K562 (cell line): ENCODE measurements around the gene CHAT. TPM values are rescaled to one million over a fixed set of nuclear protein-coding genes. Genes with fewer than 3 reads are reported as not detected.

ENCODE experiments used
- ATAC-seq: fragments of 200-7000 bp; cut with Tn5 transposase; 3 replicates; pipeline ENCODE4 v1.9.1; 2020; ENCODE audit warnings: moderate library complexity
- BruUV-seq: library from RNA; stranded (reverse); fragments of 400-500 nt; replicated peaks from 2 replicates; lab custom pipeline; 2021; lab: Mats Ljungman, UMichigan
- CTCF ChIA-PET: fragments of 300-600 bp; formaldehyde crosslinking; extraction: SDS; loops from one replicate; lab custom pipeline; 2021; ENCODE audit warnings: low intra/inter-chr PET ratio; lab: Yijun Ruan, JAX
- POLR2A ChIA-PET: fragments of 300-600, 350-650 bp; sonication (Branson Sonifier 250); formaldehyde crosslinking; extraction: SDS; loops from one replicate; lab custom pipeline; 2021; ENCODE audit warnings: antibody characterized with exemption, inconsistent platforms; lab: Yijun Ruan, JAX
- DNase-seq, 4 experiments: peaks; one replicate each; pipeline versions ENCODE4 v3.0.0 to v3.0.0-alpha.2; 2011 to 2018; ENCODE audit warnings: low spot score in 3 of 4, mixed read lengths in 3 of 4; ENCODE audit errors: extremely low read depth in 1 of 4
- FAIRE-seq: peaks from 2 replicates; lab custom pipeline; 2011; peaks lifted over from hg19 to GRCh38; lab: Jason Lieb, UNC
- H2AFZ ChIP-seq: 2 replicates; pipeline ENCODE4 v1.6.0; 2011; ENCODE audit warnings: low read depth, low read length, control low read depth, inconsistent platforms
- H3K27ac ChIP-seq: fragments of 200-600 bp; 3 replicates; pipeline ENCODE4 v1.8.0; 2011; ENCODE audit warnings: low read depth, mild to moderate bottlenecking, control low read depth, inconsistent platforms, low read length, moderate library complexity, mixed read lengths; ENCODE audit errors: extremely low read depth
- H3K27me3 ChIP-seq, 2 experiments: fragments of 300-600 bp in 1 of 2; 2 replicates in 1 of 2; 3 replicates in 1 of 2; pipeline versions ENCODE4 v1.6.0 to v1.8.0; 2011; ENCODE audit warnings: inconsistent platforms in 2 of 2, low read length in 2 of 2, mild to moderate bottlenecking in 1 of 2, mixed read lengths in 1 of 2, moderate library complexity in 1 of 2; ENCODE audit not compliant: control insufficient read depth in 2 of 2, insufficient read depth in 2 of 2
- H3K36me3 ChIP-seq: fragments of 300-600 bp; 3 replicates; pipeline ENCODE4 v1.8.0; 2011; ENCODE audit warnings: mild to moderate bottlenecking, low read length, inconsistent platforms; ENCODE audit not compliant: control insufficient read depth, insufficient read depth
- H3K4me1 ChIP-seq, 2 experiments: fragments of 200-600 bp in 1 of 2; replicated peaks in 1 of 2; 2 replicates in 1 of 2; 3 replicates in 1 of 2; pipeline versions ENCODE4 v1.5.1 to v1.8.0; 2011; ENCODE audit warnings: inconsistent platforms in 2 of 2, low read length in 2 of 2, mild to moderate bottlenecking in 1 of 2, mixed read lengths in 1 of 2, moderate library complexity in 1 of 2; ENCODE audit not compliant: control insufficient read depth in 2 of 2, insufficient read depth in 2 of 2
- H3K4me2 ChIP-seq: 2 replicates; pipeline ENCODE4 v1.6.1; 2011; ENCODE audit warnings: low read length, control low read depth, inconsistent platforms, mixed read lengths; ENCODE audit not compliant: insufficient read depth
- H3K4me3 ChIP-seq: fragments of 200-600 bp; sonication (generic), shearing (Covaris generic); 2 replicates; pipeline ENCODE4 v1.5.1; 2016; ENCODE audit warnings: control low read depth, inconsistent platforms
- H3K79me2 ChIP-seq: fragments of 200-600 bp; 3 replicates; pipeline ENCODE4 v1.8.0; 2011; ENCODE audit warnings: low read length, inconsistent platforms; ENCODE audit not compliant: control insufficient read depth, insufficient read depth
- H3K9ac ChIP-seq, 2 experiments: 2 replicates each; pipeline versions ENCODE4 v1.6.0 to v1.6.1; 2011; ENCODE audit warnings: low read depth in 2 of 2, low read length in 2 of 2, control low read depth in 1 of 2, inconsistent platforms in 1 of 2, mild to moderate bottlenecking in 1 of 2, mixed read lengths in 1 of 2; ENCODE audit not compliant: insufficient read depth in 1 of 2
- H3K9me1 ChIP-seq: one replicate; pipeline ENCODE4 v1.6.0; 2011; ENCODE audit warnings: inconsistent platforms, mild to moderate bottlenecking, low read length, moderate library complexity; ENCODE audit not compliant: control insufficient read depth, insufficient read depth
- H3K9me3 ChIP-seq: replicated peaks from 2 replicates; pipeline ENCODE4 v1.5.1; 2011; ENCODE audit warnings: low read depth, low read length, inconsistent platforms; ENCODE audit not compliant: control insufficient read depth, insufficient read depth
- H4K20me1 ChIP-seq: replicated peaks from 2 replicates; pipeline ENCODE4 v1.6.1; 2011; ENCODE audit warnings: low read length, inconsistent platforms, mixed read lengths; ENCODE audit not compliant: control insufficient read depth, insufficient read depth
- ATF3 ChIP-seq, 2 experiments: fragments of 450-650 bp in 1 of 2; sonication (generic) in 1 of 2; formaldehyde crosslinking in 1 of 2; IDR thresholded peaks in 1 of 2; conservative IDR thresholded peaks in 1 of 2; 2 replicates each; pipeline versions ENCODE4 v1.6.1 to v1.8.1; 2016 to 2023; ENCODE audit warnings: mild to moderate bottlenecking in 2 of 2, moderate library complexity in 2 of 2, inconsistent platforms in 1 of 2, missing genetic modification reagents in 1 of 2
- CBFB ChIP-seq: sonication (generic); formaldehyde crosslinking; IDR thresholded peaks from 2 replicates; pipeline ENCODE4 v1.4.0; 2020; ENCODE audit warnings: mild to moderate bottlenecking, missing genetic modification reagents
- STAT6 ChIP-seq: sonication (generic); formaldehyde crosslinking; IDR thresholded peaks from 2 replicates; pipeline ENCODE4 v1.8.1; 2023; ENCODE audit warnings: mild to moderate bottlenecking, missing genetic modification reagents
- ZBTB49 ChIP-seq: sonication (generic); formaldehyde crosslinking; IDR thresholded peaks from 2 replicates; pipeline ENCODE4 v1.8.0; 2022; ENCODE audit warnings: missing genetic modification reagents, mild to moderate bottlenecking, borderline replicate concordance
- ZFP30 ChIP-seq: fragments of 250-450 bp; sonication (Bioruptor Pico); IDR thresholded peaks from 2 replicates; pipeline ENCODE4 v1.8.0; 2022; ENCODE audit warnings: moderate library complexity, mild to moderate bottlenecking, inconsistent platforms, borderline replicate concordance
- ZFP36 ChIP-seq: fragments of 150-350 bp; IDR thresholded peaks from 2 replicates; pipeline ENCODE4 v1.6.1; 2018; ENCODE audit warnings: low read length, low read depth; ENCODE audit not compliant: partially characterized antibody
- ZNF184 ChIP-seq: sonication (generic); formaldehyde crosslinking; IDR thresholded peaks from 2 replicates; pipeline ENCODE4 v1.5.0; 2020; ENCODE audit warnings: missing genetic modification reagents
- ZNF584 ChIP-seq: fragments of 200-800 bp; sonication (Bioruptor generic); IDR thresholded peaks from 2 replicates; pipeline ENCODE4 v1.6.1; 2016; ENCODE audit warnings: low read depth, mild to moderate bottlenecking, missing genetic modification characterization, missing compliant biosample characterization
- WGBS: fragments of 100-300 bp; shearing (Covaris generic); methylation state at CpG from one replicate; pipeline ENCODE4 v1.1.6; 2016; ENCODE audit warnings: low coverage, mixed read lengths; ENCODE audit not compliant: insufficient coverage; ENCODE audit errors: missing lambda C conversion rate; 5-methylcytosine and 5-hydroxymethylcytosine counted together
- in situ Hi-C: fragments of 300-500 bp; cut with MboI; formaldehyde crosslinking; loops from 4 replicates; pipeline ENCODE4 v1.15.0; 2018; ENCODE audit warnings: inconsistent platforms, mixed read lengths
- intact Hi-C: fragments of 100-400 bp; cut with micrococcal nuclease; formaldehyde crosslinking; loops from 2 replicates; pipeline ENCODE4 v1.14.2; 2022
- polyA plus RNA-seq, 8 experiments: library from polyadenylated mRNA; depleted of rRNA in 4 of 8; stranded (reverse) in 5 of 8; unstranded in 3 of 8; fragments of >200 nt; fragmentation: Nextera tagmentation in 2 of 8; fragmentation: Illumina TruSeq in 1 of 8; extraction: Ambion mirVana in 2 of 8; extraction: Trizol in 1 of 8; gene quantifications; 2 replicates each; pipeline versions ENCODE4 v1.2.1 to v1.2.3, GENCODE V29; 2011 to 2014; ENCODE audit warnings: inconsistent platforms in 1 of 8, missing spikeins in 1 of 8
- total RNA-seq, 7 experiments: library from RNA; depleted of rRNA in 6 of 7; stranded (reverse); fragments of >200 nt in 6 of 7; fragmentation: Illumina TruSeq in 2 of 7; extraction: Trizol in 2 of 7; gene quantifications; 2 replicates each; pipeline versions ENCODE4 v1.2.1 to v1.2.3, GENCODE V29; 2011 to 2021; ENCODE audit warnings: low replicate concordance in 1 of 7

CHAT gene
- total and polyA plus RNA-seq, 9 of the 15 experiments (the other 6 are each of a cell fraction or from before 2014, with no cell fraction given) = not detected

GRCh38 chr10:49632406-49633317 lies 18.8 kb downstream of the CHAT start:
- BruUV-seq = no TSS peak
- ChIA-PET CTCF (no interaction called here), POLR2A (interaction anchor here (1.6 kb wide), 1 partner anchor 58 kb away, joined by 4 read pairs; no protein-coding TSS in a partner anchor)
- H2AFZ ChIP-seq = no peak overlapping the region
- H3K36me3 ChIP-seq = no peaks in the 10 kb centered on the region
- H3K27ac ChIP-seq = no peak overlapping the region
- no peak overlapping the region for H3K9ac ChIP-seq
- in situ Hi-C loops = no loop called here
- DNase-seq (no peak), ATAC-seq (peak; percentile 51), FAIRE-seq (no peak)
- H4K20me1 ChIP-seq = no peaks in the 10 kb centered on the region
- no peaks in the 10 kb centered on the region for H3K9me3 ChIP-seq
- no peak overlapping the region for H3K4me3 ChIP-seq
- H3K79me2 ChIP-seq = no peaks in the 10 kb centered on the region
- 0% methylated on average over 12 of the region's 12 CpGs for WGBS
- no peaks in the 10 kb centered on the region for H3K9me1 ChIP-seq
- intact Hi-C loops = no loop called here
- H3K27me3 ChIP-seq = peaks cover 13 to 47% of the 10 kb centered on the region in 2 experiments; a peak in 3 of 5 replicates
- no peak overlapping the region for H3K4me2 ChIP-seq
- 0 out of 5 replicates have a peak, but pooled peaks cover 0 to 3% of the 10 kb centered on the region in 2 experiments for H3K4me1 ChIP-seq
- TF ChIP-seq STAT6 (CRISPR knock-in tag) (no peak), ZBTB49 (CRISPR knock-in tag) (no peak), ZFP36 (no peak), ZNF184 (CRISPR knock-in tag) (no peak), CBFB (CRISPR knock-in tag) (no peak), ZNF584 (no peak), ATF3 (IDR thresholded peaks at IDR 0.05) (peak; percentile 38), ATF3 (CRISPR knock-in tag; conservative IDR thresholded peaks at IDR 0.05) (no peak), ZFP30 (CRISPR knock-in tag) (no peak)
- TF ChIP-seq, all 486 proteins: peak for 1
